ENCODE measurements around the gene PPP5C.
"Not testable (repeated sequence)": the region's sequence is repeated elsewhere in the genome, so short reads cannot be mapped to it uniquely, and the experiment has no call there.

The PPP5C gene

DNA sequence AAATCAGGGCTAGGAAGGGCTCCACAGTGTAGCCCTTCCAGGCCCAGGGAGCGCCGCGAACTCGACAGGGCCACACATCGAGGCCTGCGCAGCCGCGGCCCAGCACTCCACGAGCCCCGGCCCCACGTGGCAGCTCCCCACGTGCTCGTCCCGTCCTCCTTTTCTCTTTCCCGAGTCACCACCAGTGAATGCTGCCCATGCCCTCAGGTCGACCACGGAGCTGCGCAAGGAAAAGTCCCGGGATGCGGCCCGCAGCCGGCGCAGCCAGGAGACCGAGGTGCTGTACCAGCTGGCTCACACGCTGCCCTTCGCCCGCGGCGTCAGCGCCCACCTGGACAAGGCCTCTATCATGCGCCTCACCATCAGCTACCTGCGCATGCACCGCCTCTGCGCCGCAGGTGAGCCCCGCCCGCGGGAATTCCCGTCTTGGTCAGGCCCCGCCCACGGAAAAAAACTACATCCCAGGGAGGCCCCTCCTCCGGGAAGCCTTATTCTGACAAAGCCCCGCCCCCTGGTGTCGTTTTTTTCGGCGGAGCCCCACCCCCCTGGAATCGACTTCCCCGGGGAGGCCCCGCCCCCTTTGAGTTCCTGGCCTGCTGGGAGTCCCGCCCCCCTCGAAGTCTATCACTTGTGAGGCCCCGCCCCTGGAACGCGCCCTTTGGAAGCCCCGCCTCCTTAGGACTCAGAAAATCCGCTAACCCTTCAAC, 43.0 kb upstream of the PPP5C start:
- FAIRE-seq (no peak), DNase-seq (ENCODE audit: insufficient read length, low spot score) (no peak)
- TF ChIP-seq, protein P1, sequence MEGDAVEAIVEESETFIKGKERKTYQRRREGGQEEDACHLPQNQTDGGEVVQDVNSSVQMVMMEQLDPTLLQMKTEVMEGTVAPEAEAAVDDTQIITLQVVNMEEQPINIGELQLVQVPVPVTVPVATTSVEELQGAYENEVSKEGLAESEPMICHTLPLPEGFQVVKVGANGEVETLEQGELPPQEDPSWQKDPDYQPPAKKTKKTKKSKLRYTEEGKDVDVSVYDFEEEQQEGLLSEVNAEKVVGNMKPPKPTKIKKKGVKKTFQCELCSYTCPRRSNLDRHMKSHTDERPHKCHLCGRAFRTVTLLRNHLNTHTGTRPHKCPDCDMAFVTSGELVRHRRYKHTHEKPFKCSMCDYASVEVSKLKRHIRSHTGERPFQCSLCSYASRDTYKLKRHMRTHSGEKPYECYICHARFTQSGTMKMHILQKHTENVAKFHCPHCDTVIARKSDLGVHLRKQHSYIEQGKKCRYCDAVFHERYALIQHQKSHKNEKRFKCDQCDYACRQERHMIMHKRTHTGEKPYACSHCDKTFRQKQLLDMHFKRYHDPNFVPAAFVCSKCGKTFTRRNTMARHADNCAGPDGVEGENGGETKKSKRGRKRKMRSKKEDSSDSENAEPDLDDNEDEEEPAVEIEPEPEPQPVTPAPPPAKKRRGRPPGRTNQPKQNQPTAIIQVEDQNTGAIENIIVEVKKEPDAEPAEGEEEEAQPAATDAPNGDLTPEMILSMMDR (IDR thresholded peaks at IDR 0.05; ENCODE audit: insufficient read depth, missing control alignments), result no peak

DNA sequence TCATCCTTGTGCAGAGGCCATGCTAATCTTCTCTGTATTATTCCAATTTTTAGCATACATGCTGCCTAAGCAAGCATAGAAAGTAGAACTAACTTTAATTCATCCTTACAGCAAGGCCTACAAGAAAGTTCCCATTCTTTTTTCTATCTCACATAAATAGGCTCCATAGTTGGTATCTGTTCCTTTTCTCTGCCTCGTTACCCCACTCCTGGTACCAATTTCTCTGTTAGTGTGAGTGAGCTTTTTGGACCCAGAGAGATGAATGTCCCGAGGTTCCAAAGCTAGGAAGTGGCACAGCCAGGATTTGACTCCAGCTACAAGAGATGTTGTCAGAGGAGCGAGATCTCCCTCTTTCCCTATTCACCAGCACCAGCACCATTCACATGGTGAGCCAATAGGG, 40.4 kb upstream of the PPP5C start:
- DNase-seq (ENCODE audit: insufficient read length, low spot score) (no peak), FAIRE-seq (no peak)
- TF ChIP-seq, protein P1 (IDR thresholded peaks at IDR 0.05; ENCODE audit: insufficient read depth, missing control alignments), result no peak

DNA sequence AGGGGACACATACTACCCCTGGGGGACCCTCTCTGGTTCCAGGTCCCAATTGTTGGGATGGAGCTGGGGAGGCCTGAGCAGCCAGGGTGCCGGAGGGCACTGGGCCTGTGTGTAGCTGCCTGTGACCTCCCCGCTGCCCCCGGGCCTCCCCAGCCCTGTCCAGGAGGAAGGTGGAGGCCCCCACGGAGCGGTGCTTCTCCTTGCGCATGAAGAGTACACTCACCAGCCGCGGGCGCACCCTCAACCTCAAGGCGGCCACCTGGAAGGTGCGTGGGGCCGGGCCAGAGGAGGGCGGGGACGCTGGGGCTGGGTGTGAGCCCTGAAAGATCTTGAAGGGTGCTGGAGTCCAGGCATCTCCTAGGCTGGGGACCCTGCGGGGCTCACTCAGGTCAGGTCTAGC, 38.4 kb upstream of the PPP5C start:
- DNase-seq (ENCODE audit: insufficient read length, low spot score), result no peak
- TF ChIP-seq, protein P1 (IDR thresholded peaks at IDR 0.05; ENCODE audit: insufficient read depth, missing control alignments), result no peak
- FAIRE-seq, result no peak

DNA sequence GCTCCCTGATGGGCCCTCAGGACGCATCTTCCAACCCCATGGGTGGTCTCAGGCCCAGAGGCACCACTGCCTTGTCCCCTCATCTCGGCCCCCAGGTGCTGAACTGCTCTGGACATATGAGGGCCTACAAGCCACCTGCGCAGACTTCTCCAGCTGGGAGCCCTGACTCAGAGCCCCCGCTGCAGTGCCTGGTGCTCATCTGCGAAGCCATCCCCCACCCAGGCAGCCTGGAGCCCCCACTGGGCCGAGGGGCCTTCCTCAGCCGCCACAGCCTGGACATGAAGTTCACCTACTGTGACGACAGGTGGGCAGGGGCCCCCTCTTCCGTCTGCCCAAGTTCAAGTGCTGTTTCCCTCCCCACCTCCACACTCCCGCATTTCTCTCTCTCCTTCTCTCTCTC, 37.8 kb upstream of the PPP5C start:
- FAIRE-seq (no peak), DNase-seq (ENCODE audit: insufficient read length, low spot score) (no peak)
- TF ChIP-seq, protein P1 (IDR thresholded peaks at IDR 0.05; ENCODE audit: insufficient read depth, missing control alignments), result no peak

DNA sequence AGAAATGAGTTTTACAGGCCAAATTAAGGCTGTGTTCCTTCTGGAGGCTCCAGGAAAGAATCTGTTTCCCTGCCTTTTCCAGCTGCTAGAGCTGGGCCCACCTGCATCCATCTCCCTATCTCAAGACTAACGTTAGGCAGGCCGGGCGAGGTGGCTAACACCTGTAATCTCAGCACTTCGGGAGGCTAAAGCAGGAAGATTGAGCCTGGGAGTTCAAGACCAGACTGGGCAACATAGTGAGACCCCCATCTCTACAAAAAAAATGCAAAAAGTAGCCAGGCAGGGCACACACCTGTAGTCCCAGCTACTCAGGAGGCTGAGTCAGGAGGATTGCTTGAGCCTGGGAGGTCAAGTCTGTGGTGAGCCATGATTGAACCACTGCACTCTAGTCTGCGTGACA, 35.4 kb upstream of the PPP5C start:
- FAIRE-seq (no peak), DNase-seq (ENCODE audit: insufficient read length, low spot score) (no peak)
- TF ChIP-seq, protein P1 (IDR thresholded peaks at IDR 0.05; ENCODE audit: insufficient read depth, missing control alignments), result no peak

DNA sequence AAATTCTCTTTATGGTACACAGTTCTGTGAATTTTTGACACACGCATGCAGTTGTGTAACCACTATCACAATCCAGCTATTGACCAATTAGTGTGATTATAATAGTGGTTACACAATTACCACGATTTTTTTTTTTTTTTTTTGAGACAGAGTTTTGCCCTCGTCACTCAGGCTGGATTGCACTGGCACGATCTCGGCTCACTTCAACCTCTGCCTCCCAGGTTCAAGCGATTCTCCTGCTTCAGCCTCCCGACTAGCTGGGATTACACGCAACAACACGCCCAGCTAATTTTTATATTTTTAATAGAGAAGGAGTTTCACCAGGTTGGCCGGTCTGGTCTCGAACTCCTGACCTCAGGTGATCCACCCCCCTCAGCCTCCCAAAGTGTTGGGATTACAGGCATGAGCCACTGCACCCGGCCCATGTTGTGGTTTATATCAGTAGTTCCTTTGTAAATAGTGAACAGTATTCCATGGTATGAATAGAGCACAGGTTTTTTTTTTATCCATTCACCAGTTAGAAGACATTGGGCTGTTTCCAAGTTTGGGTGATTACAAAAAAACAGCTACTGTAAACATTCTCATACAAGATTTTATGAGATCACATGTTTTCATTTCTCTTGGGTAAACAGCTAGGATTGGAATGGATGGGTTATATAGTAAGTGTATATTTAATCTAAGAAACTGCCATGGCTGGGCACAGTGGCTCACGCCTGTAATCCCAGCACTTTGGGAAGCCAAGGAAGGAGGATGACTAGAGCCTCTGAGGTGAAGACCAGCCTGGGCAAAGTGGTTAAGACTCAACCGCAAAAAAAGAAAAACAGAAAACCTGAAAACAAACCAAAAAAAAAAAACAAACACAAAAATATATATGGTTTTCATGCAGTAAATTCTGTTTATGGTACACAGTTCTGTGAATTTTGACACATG, 33.1 kb upstream of the PPP5C start:
- not testable (repeated sequence) for FAIRE-seq; DNase-seq (ENCODE audit: insufficient read length, low spot score)

DNA sequence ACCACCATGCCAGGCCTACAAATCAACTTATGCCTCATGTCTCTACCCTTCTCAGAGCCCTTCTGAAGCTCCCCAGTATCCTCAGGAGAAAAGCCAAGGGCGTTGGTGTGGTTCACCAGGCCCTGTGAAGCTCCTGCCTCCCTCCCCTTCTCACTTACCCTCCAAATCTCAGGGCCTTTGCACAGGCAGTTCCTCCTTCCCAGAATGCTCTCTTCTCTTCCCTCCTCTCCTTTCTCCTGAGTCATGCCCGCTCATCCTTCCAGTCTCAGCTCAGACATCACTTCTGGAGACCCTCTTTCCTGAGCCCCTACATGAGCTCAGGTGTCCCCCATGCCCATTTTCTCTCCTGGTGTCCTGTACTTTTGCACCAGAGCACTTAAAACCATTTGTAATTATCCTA, 29.5 kb upstream of the PPP5C start:
- no peak for DNase-seq (ENCODE audit: insufficient read length, low spot score)
- TF ChIP-seq, protein P1 (IDR thresholded peaks at IDR 0.05; ENCODE audit: insufficient read depth, missing control alignments), result no peak
- FAIRE-seq, result no peak
